ENCODE data around the gene SMG5. TPM values are rescaled to one million over a fixed set of nuclear protein-coding genes. Genes with fewer than 3 reads are reported as not detected.

Gene SMG5
- total and polyA plus RNA-seq, 2 donors (not counting 1 experiment from before 2014, with no cell fraction given), result 18.6 to 65.9 TPM

DNA sequence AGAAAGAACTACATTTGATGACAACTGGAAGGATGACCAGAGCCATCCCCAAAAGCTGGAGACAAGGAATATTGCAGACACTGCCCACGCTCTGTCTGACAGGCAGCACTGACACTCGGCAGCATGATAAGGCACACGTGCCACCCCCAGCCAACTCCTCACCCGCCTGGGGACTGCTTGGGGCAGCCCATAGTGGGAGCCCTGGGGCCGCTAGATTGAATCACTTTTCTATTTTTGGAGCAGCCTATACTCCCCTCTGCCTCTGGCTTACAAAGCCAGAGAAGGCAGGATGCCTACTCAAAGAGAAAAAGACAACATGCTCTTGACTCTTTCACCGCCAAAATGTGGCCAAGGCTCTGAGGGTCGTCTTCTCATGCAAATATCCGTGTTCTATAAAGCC, 1.3 kb downstream of the SMG5 start:
- TF ChIP-seq, protein P1, sequence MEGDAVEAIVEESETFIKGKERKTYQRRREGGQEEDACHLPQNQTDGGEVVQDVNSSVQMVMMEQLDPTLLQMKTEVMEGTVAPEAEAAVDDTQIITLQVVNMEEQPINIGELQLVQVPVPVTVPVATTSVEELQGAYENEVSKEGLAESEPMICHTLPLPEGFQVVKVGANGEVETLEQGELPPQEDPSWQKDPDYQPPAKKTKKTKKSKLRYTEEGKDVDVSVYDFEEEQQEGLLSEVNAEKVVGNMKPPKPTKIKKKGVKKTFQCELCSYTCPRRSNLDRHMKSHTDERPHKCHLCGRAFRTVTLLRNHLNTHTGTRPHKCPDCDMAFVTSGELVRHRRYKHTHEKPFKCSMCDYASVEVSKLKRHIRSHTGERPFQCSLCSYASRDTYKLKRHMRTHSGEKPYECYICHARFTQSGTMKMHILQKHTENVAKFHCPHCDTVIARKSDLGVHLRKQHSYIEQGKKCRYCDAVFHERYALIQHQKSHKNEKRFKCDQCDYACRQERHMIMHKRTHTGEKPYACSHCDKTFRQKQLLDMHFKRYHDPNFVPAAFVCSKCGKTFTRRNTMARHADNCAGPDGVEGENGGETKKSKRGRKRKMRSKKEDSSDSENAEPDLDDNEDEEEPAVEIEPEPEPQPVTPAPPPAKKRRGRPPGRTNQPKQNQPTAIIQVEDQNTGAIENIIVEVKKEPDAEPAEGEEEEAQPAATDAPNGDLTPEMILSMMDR (conservative IDR thresholded peaks at IDR 0.05 in 1 of 2, IDR thresholded peaks at IDR 0.05 in 1 of 2; ENCODE audit: low read depth in 1 of 2, low read length in 2 of 2), result no peak
- TF ChIP-seq EZH2 (IDR thresholded peaks at IDR 0.05; ENCODE audit: low read length, missing control alignments), result no peak
- H3K79me2 ChIP-seq (ENCODE audit: control insufficient read depth, insufficient read depth, low read length), result peaks cover 38% of the 10 kb centered on the region
- peak; percentile 31 to 57 for DNase-seq (ENCODE audit: low read depth in 2 of 2)
- H3K36me3 ChIP-seq (ENCODE audit: control insufficient read depth, insufficient read depth, low read length), result peaks cover 15% of the 10 kb centered on the region
- peaks cover 5% of the 10 kb centered on the region for H3K4me1 ChIP-seq (ENCODE audit: control insufficient read depth, extremely low read depth, insufficient read depth, low read length)
- no peak overlapping the region for H2AFZ ChIP-seq (ENCODE audit: low read length)
- no peaks in the 10 kb centered on the region for H3K27me3 ChIP-seq (ENCODE audit: control insufficient read depth, insufficient read depth, low read length)
- H3K4me3 ChIP-seq (replicated peaks in 1 of 4; ENCODE audit: control extremely low read depth in 1 of 4, insufficient read depth in 1 of 4, low read depth in 3 of 4, low read length in 4 of 4), result peak overlapping the region; percentile 58 to 98 (median 91)
- H3K9me3 ChIP-seq (ENCODE audit: control insufficient read depth, insufficient read depth, low read depth, low read length), result no peaks in the 10 kb centered on the region
- peak overlapping the region; percentile 68 for H3K27ac ChIP-seq (ENCODE audit: insufficient read depth, low read length)
- no peak overlapping the region for H3K9ac ChIP-seq (ENCODE audit: insufficient read depth, low read length)
- H4K20me1 ChIP-seq (ENCODE audit: control insufficient read depth, extremely low read depth, insufficient read depth, low read length), result peaks cover 2% of the 10 kb centered on the region
- H3K4me2 ChIP-seq (ENCODE audit: extremely low read depth, insufficient read depth, low read length), result peak overlapping the region; percentile 98

DNA sequence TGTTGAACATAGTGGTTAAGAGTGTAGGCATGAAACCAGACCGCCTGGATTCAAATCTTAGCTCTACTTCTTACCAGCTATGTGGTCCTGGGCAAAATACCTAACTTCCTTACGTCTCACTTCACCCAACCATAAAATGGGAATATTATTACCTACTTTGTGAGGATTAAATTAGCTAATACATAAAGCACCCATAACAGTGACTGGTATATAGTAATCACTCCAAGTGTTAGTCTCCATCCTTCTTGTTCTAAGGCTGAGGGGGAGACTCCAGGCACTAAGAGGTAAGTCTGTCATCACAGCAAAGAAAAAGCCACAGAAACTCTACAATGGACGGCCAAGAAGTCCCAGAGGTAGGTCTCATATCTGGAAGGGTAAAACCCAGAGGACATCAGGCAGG, 2.8 kb downstream of the SMG5 start:
- H3K27me3 ChIP-seq (ENCODE audit: control insufficient read depth, insufficient read depth, low read length), result no peaks in the 10 kb centered on the region
- no peaks in the 10 kb centered on the region for H3K9me3 ChIP-seq (ENCODE audit: control insufficient read depth, insufficient read depth, low read depth, low read length)
- no peak overlapping the region for H3K4me3 ChIP-seq (replicated peaks in 1 of 4; ENCODE audit: control extremely low read depth in 1 of 4, insufficient read depth in 1 of 4, low read depth in 3 of 4, low read length in 4 of 4)
- H3K4me2 ChIP-seq (ENCODE audit: extremely low read depth, insufficient read depth, low read length), result no peak overlapping the region
- H4K20me1 ChIP-seq (ENCODE audit: control insufficient read depth, extremely low read depth, insufficient read depth, low read length), result peaks cover 2% of the 10 kb centered on the region
- DNase-seq (ENCODE audit: low read depth in 2 of 2), result no peak
- H3K36me3 ChIP-seq (ENCODE audit: control insufficient read depth, insufficient read depth, low read length), result peaks cover 8% of the 10 kb centered on the region
- peaks cover 38% of the 10 kb centered on the region for H3K79me2 ChIP-seq (ENCODE audit: control insufficient read depth, insufficient read depth, low read length)
- no peak for TF ChIP-seq EZH2 (IDR thresholded peaks at IDR 0.05; ENCODE audit: low read length, missing control alignments)
- TF ChIP-seq, protein P1 (conservative IDR thresholded peaks at IDR 0.05 in 1 of 2, IDR thresholded peaks at IDR 0.05 in 1 of 2; ENCODE audit: low read depth in 1 of 2, low read length in 2 of 2), result no peak
- H3K27ac ChIP-seq (ENCODE audit: insufficient read depth, low read length), result no peak overlapping the region
- peaks cover 5% of the 10 kb centered on the region for H3K4me1 ChIP-seq (ENCODE audit: control insufficient read depth, extremely low read depth, insufficient read depth, low read length)
- no peak overlapping the region for H3K9ac ChIP-seq (ENCODE audit: insufficient read depth, low read length)
- no peak overlapping the region for H2AFZ ChIP-seq (ENCODE audit: low read length)

DNA sequence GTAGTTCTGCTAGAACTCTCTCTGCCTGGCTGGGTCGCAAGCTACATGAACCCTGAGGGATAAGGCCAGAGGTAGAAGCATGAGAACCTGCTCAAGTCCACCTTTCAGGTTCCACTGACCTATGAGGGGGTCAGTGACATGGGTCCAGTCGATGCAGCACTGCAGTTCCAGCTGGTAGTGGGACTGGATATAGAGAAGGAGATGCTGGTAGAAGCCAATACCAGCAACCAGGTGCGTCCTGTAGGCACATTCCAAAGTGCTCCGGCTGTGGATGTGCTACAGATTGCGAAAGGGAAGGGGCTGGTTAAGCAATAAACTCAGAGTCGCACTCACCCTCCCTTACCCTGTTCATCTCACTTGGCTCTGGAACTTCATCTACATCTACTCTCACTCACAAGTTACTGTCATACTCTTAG, 5.7 kb downstream of the SMG5 start:
- no peak overlapping the region for H3K4me2 ChIP-seq (ENCODE audit: extremely low read depth, insufficient read depth, low read length)
- peaks cover 2% of the 10 kb centered on the region for H4K20me1 ChIP-seq (ENCODE audit: control insufficient read depth, extremely low read depth, insufficient read depth, low read length)
- H3K27ac ChIP-seq (ENCODE audit: insufficient read depth, low read length), result no peak overlapping the region
- H2AFZ ChIP-seq (ENCODE audit: low read length), result no peak overlapping the region
- no peaks in the 10 kb centered on the region for H3K9me3 ChIP-seq (ENCODE audit: control insufficient read depth, insufficient read depth, low read depth, low read length)
- no peak overlapping the region for H3K4me3 ChIP-seq (replicated peaks in 1 of 4; ENCODE audit: control extremely low read depth in 1 of 4, insufficient read depth in 1 of 4, low read depth in 3 of 4, low read length in 4 of 4)
- peaks cover 35% of the 10 kb centered on the region for H3K79me2 ChIP-seq (ENCODE audit: control insufficient read depth, insufficient read depth, low read length)
- no peaks in the 10 kb centered on the region for H3K27me3 ChIP-seq (ENCODE audit: control insufficient read depth, insufficient read depth, low read length)
- peaks cover 11% of the 10 kb centered on the region for H3K36me3 ChIP-seq (ENCODE audit: control insufficient read depth, insufficient read depth, low read length)
- H3K9ac ChIP-seq (ENCODE audit: insufficient read depth, low read length), result no peak overlapping the region
- no peak for DNase-seq (ENCODE audit: low read depth in 2 of 2)
- no peak for TF ChIP-seq EZH2 (IDR thresholded peaks at IDR 0.05; ENCODE audit: low read length, missing control alignments)
- TF ChIP-seq, protein P1 (conservative IDR thresholded peaks at IDR 0.05 in 1 of 2, IDR thresholded peaks at IDR 0.05 in 1 of 2; ENCODE audit: low read depth in 1 of 2, low read length in 2 of 2), result no peak
- peaks cover 5% of the 10 kb centered on the region for H3K4me1 ChIP-seq (ENCODE audit: control insufficient read depth, extremely low read depth, insufficient read depth, low read length)
